Body of pancreas (tissue), 4 donors: ENCODE results near the gene BEAN1. TPM values are rescaled to one million over a fixed set of nuclear protein-coding genes. Genes with fewer than 3 reads are reported as not detected.

Experiments
- ATAC-seq: fragments of 150-250 bp; one replicate; pipeline ENCODE4 v1.9.1; 2016
- DNase-seq, 4 donors: peaks; one replicate each; pipeline ENCODE4 v3.0.0-alpha.2; 2019
- H3K27ac ChIP-seq, 4 donors: fragments of 200-600 bp; sonication (generic); 1 replicate in 3 of 4; 2 replicates in 1 of 4; pipeline versions ENCODE4 v1.5.1 to v1.6.1; 2016 to 2019; ENCODE audit warnings: mild to moderate bottlenecking in 1 of 4, mixed read lengths in 1 of 4, moderate library complexity in 1 of 4
- H3K27me3 ChIP-seq, 2 donors: fragments of 200-600 bp; sonication (generic); one replicate each; pipeline ENCODE4 v1.6.0; 2016; ENCODE audit warnings: mild to moderate bottlenecking in 1 of 2
- H3K36me3 ChIP-seq, 2 donors: fragments of 200-600 bp; sonication (generic); replicated peaks in 1 of 2; 2 replicates each; pipeline ENCODE4 v1.5.1; 2016; ENCODE audit warnings: low read depth in 2 of 2; ENCODE audit not compliant: insufficient read depth in 1 of 2
- H3K4me1 ChIP-seq: fragments of 200-600 bp; sonication (generic); one replicate; pipeline ENCODE4 v1.6.0; 2016
- H3K4me3 ChIP-seq, 2 donors: fragments of 200-600 bp; sonication (generic); 1 replicate in 1 of 2; 2 replicates in 1 of 2; pipeline ENCODE4 v1.5.1; 2016 to 2019
- H3K9me3 ChIP-seq, 3 donors: fragments of 200-600 bp; sonication (generic); 1 replicate in 2 of 3; 2 replicates in 1 of 3; pipeline ENCODE4 v1.5.1; 2016
- POLR2A ChIP-seq, 3 donors: fragments of 450-650 bp; IDR thresholded peaks; one replicate each; pipeline ENCODE4 v1.6.1; 2016; ENCODE audit warnings: antibody characterized with exemption in 3 of 3, mild to moderate bottlenecking in 2 of 3
- WGBS, 2 donors: methylation state at CpG; one replicate each; pipeline ENCODE4 v1.1.5; 2017; 5-methylcytosine and 5-hydroxymethylcytosine counted together
- intact Hi-C: fragments of 100-400 bp; cut with DNase I; formaldehyde crosslinking; loops from one replicate; pipeline ENCODE4 v1.15.1; 2023
- total RNA-seq, 2 donors: library from RNA; depleted of rRNA; stranded (reverse); fragments of >200 nt; gene quantifications; one replicate each; pipeline ENCODE4 v1.1.0, GENCODE V29; 2016
- TF ChIP-seq, protein P1 (sequence below), 7 experiments: fragments of 450-650 bp in 4 of 7; fragments of 200-600 bp in 3 of 7; sonication (generic) in 3 of 7; IDR thresholded peaks; one replicate each; pipeline ENCODE4 v1.5.1; 2016 to 2019; ENCODE audit warnings: antibody characterized with exemption in 7 of 7

BEAN1 gene
- total RNA-seq, 2 donors from 2014 or later, result not detected

DNA sequence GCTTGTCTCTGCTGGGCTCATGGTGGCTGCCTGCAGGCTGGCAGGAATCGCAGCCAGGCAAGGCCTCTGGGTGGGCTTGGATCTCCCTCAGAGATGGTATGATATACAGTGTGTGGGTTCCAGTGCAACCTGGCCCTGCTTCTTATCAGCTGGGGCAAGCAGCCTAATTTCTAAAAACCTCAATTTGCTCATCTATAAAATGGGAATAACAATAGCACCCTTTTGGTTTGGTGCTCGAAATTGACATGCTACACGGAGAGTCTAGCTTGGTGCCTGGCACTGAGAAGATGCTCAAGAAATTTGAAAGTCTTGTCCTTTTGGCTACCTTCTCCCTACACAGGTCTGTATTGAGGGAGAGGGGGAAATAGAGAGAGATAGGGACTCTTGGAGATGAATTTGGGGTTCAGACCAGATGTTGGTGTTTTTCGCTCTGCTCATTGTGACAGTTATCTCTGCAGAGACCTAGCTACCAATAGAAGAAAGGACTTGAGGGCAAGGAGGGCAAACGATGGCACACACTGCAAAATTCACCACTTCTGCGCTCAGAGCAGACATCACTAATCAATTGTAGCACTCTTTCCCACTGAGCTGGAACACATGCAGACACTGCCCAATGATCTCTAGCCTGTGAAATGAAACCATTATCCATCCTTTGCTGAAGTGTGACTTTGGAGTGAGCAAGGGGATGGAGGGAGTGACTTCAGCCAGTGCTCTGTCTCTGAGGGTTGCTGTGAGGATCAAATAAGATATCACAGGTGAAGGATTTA lies 15.6 kb downstream of the BEAN1 start:
- intact Hi-C loops, result no loop called here
- H3K9me3 ChIP-seq, result no peaks in the 10 kb centered on the region
- DNase-seq (no peak), ATAC-seq (no peak)
- no peak overlapping the region for H3K4me3 ChIP-seq
- 64 to 70% methylated on average over 6 of the region's 6 CpGs for WGBS, 2 donors
- TF ChIP-seq, protein P1, sequence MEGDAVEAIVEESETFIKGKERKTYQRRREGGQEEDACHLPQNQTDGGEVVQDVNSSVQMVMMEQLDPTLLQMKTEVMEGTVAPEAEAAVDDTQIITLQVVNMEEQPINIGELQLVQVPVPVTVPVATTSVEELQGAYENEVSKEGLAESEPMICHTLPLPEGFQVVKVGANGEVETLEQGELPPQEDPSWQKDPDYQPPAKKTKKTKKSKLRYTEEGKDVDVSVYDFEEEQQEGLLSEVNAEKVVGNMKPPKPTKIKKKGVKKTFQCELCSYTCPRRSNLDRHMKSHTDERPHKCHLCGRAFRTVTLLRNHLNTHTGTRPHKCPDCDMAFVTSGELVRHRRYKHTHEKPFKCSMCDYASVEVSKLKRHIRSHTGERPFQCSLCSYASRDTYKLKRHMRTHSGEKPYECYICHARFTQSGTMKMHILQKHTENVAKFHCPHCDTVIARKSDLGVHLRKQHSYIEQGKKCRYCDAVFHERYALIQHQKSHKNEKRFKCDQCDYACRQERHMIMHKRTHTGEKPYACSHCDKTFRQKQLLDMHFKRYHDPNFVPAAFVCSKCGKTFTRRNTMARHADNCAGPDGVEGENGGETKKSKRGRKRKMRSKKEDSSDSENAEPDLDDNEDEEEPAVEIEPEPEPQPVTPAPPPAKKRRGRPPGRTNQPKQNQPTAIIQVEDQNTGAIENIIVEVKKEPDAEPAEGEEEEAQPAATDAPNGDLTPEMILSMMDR (IDR thresholded peaks at IDR 0.05), result no peak
- no peak for TF ChIP-seq POLR2A (IDR thresholded peaks at IDR 0.05)
- no peaks in the 10 kb centered on the region for H3K36me3 ChIP-seq
- no peaks in the 10 kb centered on the region for H3K27me3 ChIP-seq
- H3K27ac ChIP-seq, result no peak overlapping the region
- H3K4me1 ChIP-seq, result no peaks in the 10 kb centered on the region

DNA sequence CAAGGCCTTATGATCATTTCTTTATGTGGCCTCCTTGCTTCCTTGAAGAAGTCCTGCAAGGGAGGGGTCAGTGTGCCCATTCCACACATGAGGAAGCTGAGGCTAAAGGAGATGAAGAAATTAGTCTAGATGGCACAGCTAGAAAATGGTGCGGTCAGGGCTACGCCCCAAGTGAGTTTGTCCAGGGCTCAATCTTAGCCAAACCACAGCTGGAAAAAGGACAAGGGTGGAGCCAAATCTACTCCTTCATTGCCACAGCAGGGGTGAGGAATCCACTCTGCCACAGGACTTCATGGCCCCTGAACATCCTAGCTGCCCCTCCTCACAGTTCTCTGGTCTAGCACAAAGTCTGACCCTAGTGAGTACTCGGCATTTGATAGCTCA lies 16.2 kb downstream of the BEAN1 start:
- Histone ChIP-seq H3K4me3 (no peak overlapping the region), H3K36me3 (no peaks in the 10 kb centered on the region), H3K27ac (no peak overlapping the region), H3K27me3 (no peaks in the 10 kb centered on the region), H3K9me3 (no peaks in the 10 kb centered on the region), H3K4me1 (no peaks in the 10 kb centered on the region)
- intact Hi-C loops, result no loop called here
- ATAC-seq (no peak), DNase-seq (no peak)
- TF ChIP-seq, protein P1 (IDR thresholded peaks at IDR 0.05), result no peak
- TF ChIP-seq POLR2A (IDR thresholded peaks at IDR 0.05), result no peak
- 69 to 93% methylated on average over 3 of the region's 3 CpGs for WGBS, 2 donors

DNA sequence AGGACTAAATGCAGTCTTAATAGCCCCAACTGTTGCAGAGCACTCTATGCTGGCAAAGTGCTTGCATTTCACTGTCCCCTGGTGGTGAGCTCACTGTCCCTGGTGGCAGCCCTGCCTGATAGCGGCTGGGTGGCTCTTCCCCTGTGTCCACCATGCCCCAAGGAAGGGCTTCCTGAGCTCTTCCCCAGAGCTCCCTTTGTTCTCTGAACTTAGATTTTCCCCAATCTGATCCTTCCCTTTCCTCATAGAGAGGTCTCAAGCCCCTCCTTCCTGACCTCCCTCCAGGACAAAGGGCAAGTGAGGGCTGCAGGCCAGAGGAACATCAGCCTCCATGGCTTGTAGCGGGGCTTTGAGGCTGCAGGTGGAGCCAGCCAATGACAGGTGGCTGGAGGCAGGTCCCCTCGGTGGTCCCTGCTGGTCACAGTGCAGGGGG lies 17.0 kb downstream of the BEAN1 start:
- no peak for TF ChIP-seq POLR2A (IDR thresholded peaks at IDR 0.05)
- TF ChIP-seq, protein P1 (IDR thresholded peaks at IDR 0.05), result no peak
- intact Hi-C loops, result no loop called here
- Histone ChIP-seq H3K9me3 (no peaks in the 10 kb centered on the region), H3K4me3 (no peak overlapping the region), H3K36me3 (no peaks in the 10 kb centered on the region), H3K4me1 (no peaks in the 10 kb centered on the region), H3K27ac (no peak overlapping the region), H3K27me3 (no peaks in the 10 kb centered on the region)
- 59 to 69% methylated on average over 3 of the region's 3 CpGs for WGBS, 2 donors
- no peak for DNase-seq
- no peak for ATAC-seq

DNA sequence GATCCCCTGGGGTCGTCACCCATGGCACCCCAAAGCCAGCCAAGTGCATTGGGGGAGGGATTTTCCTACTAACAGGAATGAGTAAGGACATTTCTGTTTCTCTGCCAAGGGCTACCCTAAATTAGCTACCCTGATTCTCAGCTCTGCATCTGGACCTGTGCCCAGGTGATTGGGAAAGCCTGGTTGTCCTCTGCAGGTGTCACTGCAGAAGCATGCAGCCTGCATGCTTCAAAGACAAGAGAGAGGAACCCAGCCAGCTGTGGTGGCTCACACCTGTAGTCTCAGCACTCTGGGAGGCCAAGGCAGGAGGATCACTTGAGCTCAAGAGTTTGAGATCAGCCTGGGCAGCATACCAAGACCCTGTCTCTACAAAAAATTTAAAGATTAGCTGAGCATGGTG lies 19.6 kb downstream of the BEAN1 start:
- Histone ChIP-seq H3K27ac (no peak overlapping the region), H3K36me3 (no peaks in the 10 kb centered on the region), H3K4me1 (no peaks in the 10 kb centered on the region), H3K4me3 (no peak overlapping the region), H3K9me3 (no peaks in the 10 kb centered on the region), H3K27me3 (no peaks in the 10 kb centered on the region)
- no peak for DNase-seq
- TF ChIP-seq POLR2A (IDR thresholded peaks at IDR 0.05), result no peak
- TF ChIP-seq, protein P1 (IDR thresholded peaks at IDR 0.05), result no peak
- WGBS, 2 donors, result 75 to 82% methylated on average over 1 of the region's 1 CpG
- intact Hi-C loops, result no loop called here
- no peak for ATAC-seq

DNA sequence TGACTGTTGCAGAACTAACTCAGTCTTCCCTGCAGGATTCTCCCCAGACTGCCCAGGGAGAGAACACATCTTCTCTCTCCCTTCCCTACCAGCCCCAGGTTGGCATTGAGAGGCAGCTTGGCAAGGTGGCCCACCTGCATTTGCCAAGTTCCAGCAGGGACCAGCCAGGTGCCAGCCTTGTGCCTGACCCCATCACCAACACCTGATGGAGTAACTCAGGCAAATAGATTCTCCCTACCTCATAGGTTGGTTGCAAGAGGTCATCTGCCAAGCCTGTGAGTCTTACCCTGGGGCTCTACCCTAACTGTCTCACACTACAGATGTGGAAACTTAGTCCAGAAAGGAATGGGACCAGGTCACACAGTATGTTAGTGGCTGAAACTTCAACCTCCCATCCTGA lies 20.4 kb downstream of the BEAN1 start:
- intact Hi-C loops, result no loop called here
- H3K9me3 ChIP-seq, result no peaks in the 10 kb centered on the region
- no peaks in the 10 kb centered on the region for H3K4me1 ChIP-seq
- TF ChIP-seq POLR2A (IDR thresholded peaks at IDR 0.05), result no peak
- TF ChIP-seq, protein P1 (IDR thresholded peaks at IDR 0.05), result no peak
- H3K27me3 ChIP-seq, result no peaks in the 10 kb centered on the region
- no peak overlapping the region for H3K27ac ChIP-seq
- ATAC-seq, result no peak
- H3K36me3 ChIP-seq, result no peaks in the 10 kb centered on the region
- H3K4me3 ChIP-seq, result no peak overlapping the region
- DNase-seq, result no peak
